K562 (cell line): ENCODE data around the gene DNAAF8. TPM values are rescaled to one million over a fixed set of nuclear protein-coding genes. Genes with fewer than 3 reads are reported as not detected.

ENCODE experiments used
- ATAC-seq: fragments of 200-7000 bp; cut with Tn5 transposase; 3 replicates; pipeline ENCODE4 v1.9.1; 2020; ENCODE audit warnings: moderate library complexity
- BruUV-seq: library from RNA; stranded (reverse); fragments of 400-500 nt; replicated peaks from 2 replicates; lab custom pipeline; 2021; lab: Mats Ljungman, UMichigan
- CTCF ChIA-PET: fragments of 300-600 bp; formaldehyde crosslinking; extraction: SDS; loops from one replicate; lab custom pipeline; 2021; ENCODE audit warnings: low intra/inter-chr PET ratio; lab: Yijun Ruan, JAX
- POLR2A ChIA-PET: fragments of 300-600, 350-650 bp; sonication (Branson Sonifier 250); formaldehyde crosslinking; extraction: SDS; loops from one replicate; lab custom pipeline; 2021; ENCODE audit warnings: antibody characterized with exemption, inconsistent platforms; lab: Yijun Ruan, JAX
- DNase-seq, 4 experiments: peaks; one replicate each; pipeline versions ENCODE4 v3.0.0 to v3.0.0-alpha.2; 2011 to 2018; ENCODE audit warnings: low spot score in 3 of 4, mixed read lengths in 3 of 4; ENCODE audit errors: extremely low read depth in 1 of 4
- FAIRE-seq: peaks from 2 replicates; lab custom pipeline; 2011; peaks lifted over from hg19 to GRCh38; lab: Jason Lieb, UNC
- H2AFZ ChIP-seq: 2 replicates; pipeline ENCODE4 v1.6.0; 2011; ENCODE audit warnings: low read depth, low read length, control low read depth, inconsistent platforms
- H3K27ac ChIP-seq: fragments of 200-600 bp; 3 replicates; pipeline ENCODE4 v1.8.0; 2011; ENCODE audit warnings: low read depth, mild to moderate bottlenecking, control low read depth, inconsistent platforms, low read length, moderate library complexity, mixed read lengths; ENCODE audit errors: extremely low read depth
- H3K27me3 ChIP-seq, 2 experiments: fragments of 300-600 bp in 1 of 2; 2 replicates in 1 of 2; 3 replicates in 1 of 2; pipeline versions ENCODE4 v1.6.0 to v1.8.0; 2011; ENCODE audit warnings: inconsistent platforms in 2 of 2, low read length in 2 of 2, mild to moderate bottlenecking in 1 of 2, mixed read lengths in 1 of 2, moderate library complexity in 1 of 2; ENCODE audit not compliant: control insufficient read depth in 2 of 2, insufficient read depth in 2 of 2
- H3K36me3 ChIP-seq: fragments of 300-600 bp; 3 replicates; pipeline ENCODE4 v1.8.0; 2011; ENCODE audit warnings: mild to moderate bottlenecking, low read length, inconsistent platforms; ENCODE audit not compliant: control insufficient read depth, insufficient read depth
- H3K4me1 ChIP-seq, 2 experiments: fragments of 200-600 bp in 1 of 2; replicated peaks in 1 of 2; 2 replicates in 1 of 2; 3 replicates in 1 of 2; pipeline versions ENCODE4 v1.5.1 to v1.8.0; 2011; ENCODE audit warnings: inconsistent platforms in 2 of 2, low read length in 2 of 2, mild to moderate bottlenecking in 1 of 2, mixed read lengths in 1 of 2, moderate library complexity in 1 of 2; ENCODE audit not compliant: control insufficient read depth in 2 of 2, insufficient read depth in 2 of 2
- H3K4me2 ChIP-seq: 2 replicates; pipeline ENCODE4 v1.6.1; 2011; ENCODE audit warnings: low read length, control low read depth, inconsistent platforms, mixed read lengths; ENCODE audit not compliant: insufficient read depth
- H3K4me3 ChIP-seq: fragments of 200-600 bp; sonication (generic), shearing (Covaris generic); 2 replicates; pipeline ENCODE4 v1.5.1; 2016; ENCODE audit warnings: control low read depth, inconsistent platforms
- H3K79me2 ChIP-seq: fragments of 200-600 bp; 3 replicates; pipeline ENCODE4 v1.8.0; 2011; ENCODE audit warnings: low read length, inconsistent platforms; ENCODE audit not compliant: control insufficient read depth, insufficient read depth
- H3K9ac ChIP-seq, 2 experiments: 2 replicates each; pipeline versions ENCODE4 v1.6.0 to v1.6.1; 2011; ENCODE audit warnings: low read depth in 2 of 2, low read length in 2 of 2, control low read depth in 1 of 2, inconsistent platforms in 1 of 2, mild to moderate bottlenecking in 1 of 2, mixed read lengths in 1 of 2; ENCODE audit not compliant: insufficient read depth in 1 of 2
- H3K9me1 ChIP-seq: one replicate; pipeline ENCODE4 v1.6.0; 2011; ENCODE audit warnings: inconsistent platforms, mild to moderate bottlenecking, low read length, moderate library complexity; ENCODE audit not compliant: control insufficient read depth, insufficient read depth
- H3K9me3 ChIP-seq: replicated peaks from 2 replicates; pipeline ENCODE4 v1.5.1; 2011; ENCODE audit warnings: low read depth, low read length, inconsistent platforms; ENCODE audit not compliant: control insufficient read depth, insufficient read depth
- H4K20me1 ChIP-seq: replicated peaks from 2 replicates; pipeline ENCODE4 v1.6.1; 2011; ENCODE audit warnings: low read length, inconsistent platforms, mixed read lengths; ENCODE audit not compliant: control insufficient read depth, insufficient read depth
- ARNT ChIP-seq, 2 experiments: fragments of 450-650 bp; IDR thresholded peaks; 2 replicates each; pipeline ENCODE4 v1.6.1; 2016; ENCODE audit warnings: mild to moderate bottlenecking in 1 of 2
- BDP1 ChIP-seq: IDR thresholded peaks from 3 replicates; pipeline ENCODE4 v1.6.1; 2011; ENCODE audit not compliant: insufficient read length, insufficient read depth
- DPF2 ChIP-seq: fragments of 450-650 bp; IDR thresholded peaks from 2 replicates; pipeline ENCODE4 v1.6.1; 2016
- FOXJ2 ChIP-seq: fragments of 200-800 bp; sonication (Bioruptor generic); IDR thresholded peaks from 2 replicates; pipeline ENCODE4 v1.6.1; 2016; ENCODE audit warnings: missing genetic modification characterization, missing compliant biosample characterization
- FOXO4 ChIP-seq: fragments of 450-650 bp; formaldehyde crosslinking; IDR thresholded peaks from 2 replicates; pipeline ENCODE4 v1.4.0; 2020; ENCODE audit warnings: mild to moderate bottlenecking, moderate library complexity
- JUND ChIP-seq, 2 experiments: IDR thresholded peaks; 2 replicates in 1 of 2; 3 replicates in 1 of 2; pipeline ENCODE4 v1.6.1; 2011; ENCODE audit warnings: borderline replicate concordance in 2 of 2, low read depth in 2 of 2, low read length in 2 of 2, improper control_type of control experiment in 1 of 2, missing biosample characterization in 1 of 2, missing genetic modification characterization in 1 of 2, missing genetic modification reagents in 1 of 2
- MCM5 ChIP-seq: fragments of 450-650 bp; IDR thresholded peaks from 2 replicates; pipeline ENCODE4 v1.6.1; 2016; ENCODE audit warnings: low read depth
- NCOA4 ChIP-seq: fragments of 450-650 bp; IDR thresholded peaks from 2 replicates; pipeline ENCODE4 v1.6.1; 2018; ENCODE audit warnings: mild to moderate bottlenecking; ENCODE audit not compliant: partially characterized antibody
- NCOA6 ChIP-seq: fragments of 450-650 bp; IDR thresholded peaks from 2 replicates; pipeline ENCODE4 v1.6.1; 2017; ENCODE audit warnings: mild to moderate bottlenecking
- PTTG1 ChIP-seq: fragments of 450-650 bp; IDR thresholded peaks from 2 replicates; pipeline ENCODE4 v1.6.1; 2016; ENCODE audit warnings: low read depth, mild to moderate bottlenecking, missing genetic modification characterization, missing compliant biosample characterization
- RCOR1 ChIP-seq, 2 experiments: IDR thresholded peaks; 2 replicates each; pipeline ENCODE4 v1.6.1; 2012; ENCODE audit warnings: low read depth in 2 of 2, low read length in 2 of 2, borderline replicate concordance in 1 of 2, improper control_type of control experiment in 1 of 2
- SAFB ChIP-seq: fragments of 200-400 bp; formaldehyde crosslinking; IDR thresholded peaks from 2 replicates; pipeline ENCODE4 v1.6.1; 2017; ENCODE audit warnings: low read depth, low read length, borderline replicate concordance
- SMARCE1 ChIP-seq: fragments of 450-650 bp; IDR thresholded peaks from 2 replicates; pipeline ENCODE4 v1.7.1; 2016; ENCODE audit warnings: mild to moderate bottlenecking
- YY1 ChIP-seq, 3 experiments: IDR thresholded peaks; 2 replicates each; pipeline ENCODE4 v1.6.1; 2011; ENCODE audit warnings: low read length in 2 of 3, mild to moderate bottlenecking in 2 of 3, moderate library complexity in 2 of 3, borderline replicate concordance in 1 of 3, control low read depth in 1 of 3, low read depth in 1 of 3; ENCODE audit not compliant: insufficient read depth in 3 of 3, insufficient replicate concordance in 2 of 3, control insufficient read depth in 1 of 3, insufficient read length in 1 of 3; ENCODE audit errors: extremely low read depth in 1 of 3
- ZNF3 ChIP-seq: fragments of 250-450 bp; sonication (Bioruptor Pico); IDR thresholded peaks from 2 replicates; pipeline ENCODE4 v1.5.0; 2021; ENCODE audit warnings: mild to moderate bottlenecking, moderate library complexity
- ZNF431 ChIP-seq: sonication (generic); formaldehyde crosslinking; IDR thresholded peaks from 2 replicates; pipeline ENCODE4 v1.8.0; 2022; ENCODE audit warnings: mild to moderate bottlenecking, missing genetic modification reagents
- ZNF592 ChIP-seq: fragments of 450-650 bp; IDR thresholded peaks from 2 replicates; pipeline ENCODE4 v1.6.1; 2017; ENCODE audit warnings: antibody characterized with exemption, mild to moderate bottlenecking
- WGBS: fragments of 100-300 bp; shearing (Covaris generic); methylation state at CpG from one replicate; pipeline ENCODE4 v1.1.6; 2016; ENCODE audit warnings: low coverage, mixed read lengths; ENCODE audit not compliant: insufficient coverage; ENCODE audit errors: missing lambda C conversion rate; 5-methylcytosine and 5-hydroxymethylcytosine counted together
- in situ Hi-C: fragments of 300-500 bp; cut with MboI; formaldehyde crosslinking; loops from 4 replicates; pipeline ENCODE4 v1.15.0; 2018; ENCODE audit warnings: inconsistent platforms, mixed read lengths
- intact Hi-C: fragments of 100-400 bp; cut with micrococcal nuclease; formaldehyde crosslinking; loops from 2 replicates; pipeline ENCODE4 v1.14.2; 2022
- polyA plus RNA-seq, 8 experiments: library from polyadenylated mRNA; depleted of rRNA in 4 of 8; stranded (reverse) in 5 of 8; unstranded in 3 of 8; fragments of >200 nt; fragmentation: Nextera tagmentation in 2 of 8; fragmentation: Illumina TruSeq in 1 of 8; extraction: Ambion mirVana in 2 of 8; extraction: Trizol in 1 of 8; gene quantifications; 2 replicates each; pipeline versions ENCODE4 v1.2.1 to v1.2.3, GENCODE V29; 2011 to 2014; ENCODE audit warnings: inconsistent platforms in 1 of 8, missing spikeins in 1 of 8
- total RNA-seq, 7 experiments: library from RNA; depleted of rRNA in 6 of 7; stranded (reverse); fragments of >200 nt in 6 of 7; fragmentation: Illumina TruSeq in 2 of 7; extraction: Trizol in 2 of 7; gene quantifications; 2 replicates each; pipeline versions ENCODE4 v1.2.1 to v1.2.3, GENCODE V29; 2011 to 2021; ENCODE audit warnings: low replicate concordance in 1 of 7
- TF ChIP-seq, protein P1 (sequence below): fragments of 250-450 bp; sonication (Bioruptor Pico); IDR thresholded peaks from 2 replicates; pipeline ENCODE4 v1.8.0; 2021; ENCODE audit warnings: moderate library complexity, mild to moderate bottlenecking, inconsistent platforms

Gene DNAAF8
- total and polyA plus RNA-seq, 9 of the 15 experiments (the other 6 are each of a cell fraction or from before 2014, with no cell fraction given) = 0.04 to 0.12 (median 0.10) TPM; not detected in 6

DNA sequence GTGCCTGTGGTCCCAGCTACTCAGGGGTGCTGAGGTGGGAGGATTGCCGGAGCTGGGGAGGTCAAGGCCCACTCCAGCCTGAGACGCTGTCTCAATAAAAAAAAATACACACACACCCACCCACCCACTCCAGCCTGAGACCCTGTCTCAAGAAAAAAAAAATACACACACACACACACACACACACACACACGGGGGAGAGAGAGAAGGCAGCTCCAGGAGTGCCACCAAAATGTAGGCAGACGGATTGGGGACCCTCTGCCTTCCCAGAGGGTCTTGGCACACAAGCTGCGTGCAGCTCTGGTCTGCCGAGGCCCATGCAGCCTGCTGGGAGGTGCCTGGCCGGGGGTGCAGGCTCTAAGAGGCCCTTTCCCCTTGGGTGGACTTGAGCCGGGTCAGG is 46.9 kb upstream of the DNAAF8 start:
- H3K4me1 ChIP-seq = peaks cover 0 to 39% of the 10 kb centered on the region in 2 experiments; a peak in 2 of 5 replicates
- no peak overlapping the region for H3K4me2 ChIP-seq
- no peak for DNase-seq
- no peak overlapping the region for H2AFZ ChIP-seq
- H3K9ac ChIP-seq = no peak overlapping the region
- H3K9me1 ChIP-seq = no peaks in the 10 kb centered on the region
- H3K36me3 ChIP-seq = peaks cover 43% of the 10 kb centered on the region; the same call in 2 of the 3 replicates
- TF ChIP-seq JUND (IDR thresholded peaks at IDR 0.05; ENCODE audit: borderline replicate concordance, low read depth, low read length) = no peak
- no peak for TF ChIP-seq JUND (tag; IDR thresholded peaks at IDR 0.05; ENCODE audit: borderline replicate concordance, low read depth, low read length)
- no peak for TF ChIP-seq FOXJ2 (tag)
- TF ChIP-seq YY1 (IDR thresholded peaks at IDR 0.05; ENCODE audit: borderline replicate concordance in 1 of 3, control insufficient read depth in 1 of 3, extremely low read depth in 1 of 3, insufficient read depth in 3 of 3, insufficient read length in 1 of 3, insufficient replicate concordance in 2 of 3, low read depth in 1 of 3, low read length in 2 of 3) = no peak
- TF ChIP-seq NCOA6 = no peak
- no peak for TF ChIP-seq ZNF3 (CRISPR knock-in tag)
- no peak for TF ChIP-seq ZNF592
- TF ChIP-seq, protein P1, sequence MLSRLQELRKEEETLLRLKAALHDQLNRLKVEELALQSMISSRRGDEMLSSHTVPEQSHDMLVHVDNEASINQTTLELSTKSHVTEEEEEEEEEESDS (CRISPR knock-in tag) = no peak
- TF ChIP-seq SMARCE1 = no peak
- TF ChIP-seq RCOR1 (IDR thresholded peaks at IDR 0.05; ENCODE audit: borderline replicate concordance in 1 of 2, low read depth in 2 of 2, low read length in 2 of 2) = no peak
- no peak for TF ChIP-seq FOXO4 (CRISPR knock-in tag)
- TF ChIP-seq ARNT (IDR thresholded peaks at IDR 0.05) = no peak
- TF ChIP-seq DPF2 = no peak
- TF ChIP-seq MCM5 = no peak
- TF ChIP-seq NCOA4 = no peak
- TF ChIP-seq ZNF431 = no peak
- no peak for TF ChIP-seq BDP1
- TF ChIP-seq SAFB = no peak
- no peak for TF ChIP-seq PTTG1
- H4K20me1 ChIP-seq = no peaks in the 10 kb centered on the region; the same call in 1 of the 2 replicates
- WGBS = 82% methylated on average over 6 of the region's 8 CpGs
- no peak overlapping the region for H3K4me3 ChIP-seq
- intact Hi-C loops = no loop called here
- H3K9me3 ChIP-seq = no peaks in the 10 kb centered on the region
- no peaks in the 10 kb centered on the region for H3K79me2 ChIP-seq
- BruUV-seq = no TSS peak
- in situ Hi-C loops = no loop called here
- POLR2A ChIA-PET = no interaction called here
- no peaks in the 10 kb centered on the region for H3K27me3 ChIP-seq
- ATAC-seq = no peak
- no peak for FAIRE-seq
- CTCF ChIA-PET = no interaction called here
- H3K27ac ChIP-seq = no peak overlapping the region
